ENCODE data around the gene TNIP1. TPM values are rescaled to one million over a fixed set of nuclear protein-coding genes. Genes with fewer than 3 reads are reported as not detected.

Gene TNIP1
- total and polyA plus RNA-seq, 3 donors from 2014 or later = 43.5 to 58.3 (median 48.4) TPM

- Histone ChIP-seq H3K4me1 (no peaks in the 10 kb centered on the region), H3K36me3 (ENCODE audit: low read depth, missing control alignments) (no peaks in the 10 kb centered on the region), H3K27me3 (no peaks in the 10 kb centered on the region), H3K4me3 (no peak overlapping the region), H3K9me3 (no peaks in the 10 kb centered on the region), H3K27ac (no peak overlapping the region)
- DNase-seq = no peak
- intact Hi-C loops (cut with DNase I; ENCODE audit: low total_unique reads) = loop anchor here (5.0 kb wide), 1 partner anchor 46 kb away; no protein-coding TSS in a partner anchor
- no peak for TF ChIP-seq POLR2A (IDR thresholded peaks at IDR 0.05)
- TF ChIP-seq, protein P1, sequence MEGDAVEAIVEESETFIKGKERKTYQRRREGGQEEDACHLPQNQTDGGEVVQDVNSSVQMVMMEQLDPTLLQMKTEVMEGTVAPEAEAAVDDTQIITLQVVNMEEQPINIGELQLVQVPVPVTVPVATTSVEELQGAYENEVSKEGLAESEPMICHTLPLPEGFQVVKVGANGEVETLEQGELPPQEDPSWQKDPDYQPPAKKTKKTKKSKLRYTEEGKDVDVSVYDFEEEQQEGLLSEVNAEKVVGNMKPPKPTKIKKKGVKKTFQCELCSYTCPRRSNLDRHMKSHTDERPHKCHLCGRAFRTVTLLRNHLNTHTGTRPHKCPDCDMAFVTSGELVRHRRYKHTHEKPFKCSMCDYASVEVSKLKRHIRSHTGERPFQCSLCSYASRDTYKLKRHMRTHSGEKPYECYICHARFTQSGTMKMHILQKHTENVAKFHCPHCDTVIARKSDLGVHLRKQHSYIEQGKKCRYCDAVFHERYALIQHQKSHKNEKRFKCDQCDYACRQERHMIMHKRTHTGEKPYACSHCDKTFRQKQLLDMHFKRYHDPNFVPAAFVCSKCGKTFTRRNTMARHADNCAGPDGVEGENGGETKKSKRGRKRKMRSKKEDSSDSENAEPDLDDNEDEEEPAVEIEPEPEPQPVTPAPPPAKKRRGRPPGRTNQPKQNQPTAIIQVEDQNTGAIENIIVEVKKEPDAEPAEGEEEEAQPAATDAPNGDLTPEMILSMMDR (IDR thresholded peaks at IDR 0.05) = no peak
- 65 to 76% methylated on average over 5 of the region's 5 CpGs for WGBS, 2 donors
Observed at GRCh38 chr5:151121665-151122064, 40.8 kb upstream of the TNIP1 start.

DNA sequence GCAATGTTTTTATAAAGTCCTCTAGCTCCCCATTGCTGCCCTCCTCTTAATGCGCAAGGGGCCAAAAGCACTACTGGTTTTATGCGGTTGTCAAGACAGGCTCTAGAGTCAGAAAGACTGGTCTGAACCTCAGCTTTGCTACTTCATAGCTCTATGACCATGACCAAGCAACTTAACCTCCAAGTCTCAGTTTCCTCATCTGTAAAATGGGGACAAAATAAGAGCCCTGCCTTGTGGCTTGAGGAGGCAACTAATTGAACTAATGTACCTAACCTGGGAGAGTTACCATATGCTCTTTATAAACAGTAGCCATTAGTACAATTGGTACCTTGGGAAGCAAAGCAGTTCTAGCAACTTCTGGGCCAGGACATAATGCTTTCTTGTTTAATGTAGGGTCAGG, 40.3 kb upstream of the TNIP1 start:
- WGBS, 2 donors = 88 to 91% methylated on average over 2 of the region's 2 CpGs
- intact Hi-C loops (cut with DNase I; ENCODE audit: low total_unique reads) = loop anchor here (5.0 kb wide), 1 partner anchor 46 kb away; no protein-coding TSS in a partner anchor
- no peaks in the 10 kb centered on the region for H3K9me3 ChIP-seq
- no peaks in the 10 kb centered on the region for H3K4me1 ChIP-seq
- H3K36me3 ChIP-seq (ENCODE audit: low read depth, missing control alignments) = no peaks in the 10 kb centered on the region
- no peak for TF ChIP-seq POLR2A (IDR thresholded peaks at IDR 0.05)
- TF ChIP-seq, protein P1 (IDR thresholded peaks at IDR 0.05) = no peak
- no peak overlapping the region for H3K27ac ChIP-seq
- DNase-seq = no peak
- H3K27me3 ChIP-seq = no peaks in the 10 kb centered on the region
- no peak overlapping the region for H3K4me3 ChIP-seq

DNA sequence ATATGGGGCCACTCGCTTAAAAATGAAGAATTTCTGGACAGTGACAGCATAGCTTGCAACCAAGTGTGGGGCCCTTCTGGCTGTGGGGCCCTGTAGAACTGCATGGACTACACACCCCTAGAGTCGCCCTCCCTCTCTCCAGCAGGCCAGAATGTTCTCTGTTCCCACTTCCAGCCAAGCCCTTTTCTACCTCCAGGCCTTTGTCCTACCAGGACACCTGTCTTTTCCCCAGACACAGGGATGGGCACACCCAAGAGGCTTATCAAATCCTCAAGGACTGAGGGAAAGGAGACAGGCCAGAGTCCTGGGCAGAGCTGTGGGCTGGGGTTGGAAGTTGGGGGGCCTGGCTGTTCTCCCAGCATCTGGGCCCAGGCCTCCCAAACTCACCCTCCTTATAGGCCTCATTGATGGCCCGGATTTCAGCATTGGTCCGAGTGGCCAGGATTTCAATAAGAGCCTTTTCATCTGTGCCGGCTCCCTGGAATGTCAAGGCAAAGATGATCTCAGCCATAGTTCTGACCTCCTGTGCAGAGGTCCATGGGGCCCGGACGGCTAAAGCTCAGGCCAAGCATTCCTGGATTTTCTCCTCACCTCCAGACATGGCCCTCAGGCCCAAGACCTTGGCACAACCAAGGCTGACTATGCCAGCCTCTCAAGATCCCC, 38.2 kb upstream of the TNIP1 start:
- H3K36me3 ChIP-seq (ENCODE audit: low read depth, missing control alignments) = no peaks in the 10 kb centered on the region
- WGBS, 2 donors = 61 to 69% methylated on average over 7 of the region's 7 CpGs

GRCh38 chr5:151115272-151115905, 34.6 kb upstream of the TNIP1 start:
- Histone ChIP-seq H3K4me3 (no peak overlapping the region), H3K27ac (no peak overlapping the region), H3K36me3 (ENCODE audit: low read depth, missing control alignments) (no peaks in the 10 kb centered on the region), H3K27me3 (no peaks in the 10 kb centered on the region), H3K9me3 (no peaks in the 10 kb centered on the region), H3K4me1 (no peaks in the 10 kb centered on the region)
- intact Hi-C loops (cut with DNase I; ENCODE audit: low total_unique reads) = no loop called here
- DNase-seq = peak; percentile 85
- TF ChIP-seq, protein P1 (IDR thresholded peaks at IDR 0.05) = peak; percentile 79 to 91 (median 85)
- TF ChIP-seq POLR2A (IDR thresholded peaks at IDR 0.05) = no peak
- 9 to 15% methylated on average over 7 of the region's 7 CpGs for WGBS, 2 donors

More for the DNA sequence above, 38.2 kb upstream of the TNIP1 start:
- intact Hi-C loops (cut with DNase I; ENCODE audit: low total_unique reads) = no loop called here
- Histone ChIP-seq H3K27ac (no peak overlapping the region), H3K27me3 (no peaks in the 10 kb centered on the region), H3K9me3 (no peaks in the 10 kb centered on the region), H3K4me1 (no peaks in the 10 kb centered on the region), H3K4me3 (no peak overlapping the region)
- no peak for DNase-seq
- TF ChIP-seq, protein P1 (IDR thresholded peaks at IDR 0.05) = no peak
- no peak for TF ChIP-seq POLR2A (IDR thresholded peaks at IDR 0.05)

All from testis (tissue), 3 donors.